Activated CD8-positive, alpha-beta memory T cell treated with anti-CD3 and anti-CD28 coated beads, Interleukin-2, amount 50 U/mL, for 24 hours (primary cell): Measurements from ENCODE around the gene PANK4.

Experiments used
- DNase-seq: peaks from one replicate; pipeline ENCODE4 v3.0.0-alpha.2; 2020; ENCODE audit errors: extremely low read depth

Gene PANK4

GRCh38 chr1:2497891-2498290 is 28.5 kb downstream of the PANK4 start:
- no peak for DNase-seq

- no peak for DNase-seq
Measured at GRCh38 chr1:2496746-2497145, 29.6 kb downstream of the PANK4 start.

GRCh38 chr1:2496087-2496622 is 30.2 kb downstream of the PANK4 start:
- no peak for DNase-seq

- no peak for DNase-seq
Measured at GRCh38 chr1:2495546-2495945, 30.9 kb downstream of the PANK4 start.

GRCh38 chr1:2495026-2495425 is 31.4 kb downstream of the PANK4 start:
- no peak for DNase-seq

- no peak for DNase-seq
Measured at GRCh38 chr1:2494323-2494693, 32.1 kb downstream of the PANK4 start.

GRCh38 chr1:2493691-2494322 is 32.6 kb downstream of the PANK4 start:
- DNase-seq: no peak

- DNase-seq: no peak
Measured at GRCh38 chr1:2493218-2493617, 33.2 kb downstream of the PANK4 start.

GRCh38 chr1:2492091-2492490 is 34.3 kb downstream of the PANK4 start:
- no peak for DNase-seq

GRCh38 chr1:2489615-2490014 is 36.8 kb downstream of the PANK4 start:
- DNase-seq: no peak

- DNase-seq: no peak
Measured at GRCh38 chr1:2488688-2489087, 37.7 kb downstream of the PANK4 start.

- DNase-seq: no peak
Measured at GRCh38 chr1:2486558-2486957, 39.8 kb downstream of the PANK4 start.

- DNase-seq: no peak
Measured at GRCh38 chr1:2486041-2486440, 40.4 kb downstream of the PANK4 start.

GRCh38 chr1:2483970-2484369 is 42.4 kb downstream of the PANK4 start:
- no peak for DNase-seq

- no peak for DNase-seq
Measured at GRCh38 chr1:2483026-2483425, 43.4 kb downstream of the PANK4 start.

GRCh38 chr1:2482588-2482987 is 43.8 kb downstream of the PANK4 start:
- no peak for DNase-seq

GRCh38 chr1:2481885-2482284 is 44.5 kb downstream of the PANK4 start:
- DNase-seq: no peak

GRCh38 chr1:2480986-2481364 is 45.4 kb downstream of the PANK4 start:
- DNase-seq: no peak

- DNase-seq: no peak
Measured at GRCh38 chr1:2480236-2480985, 46.0 kb downstream of the PANK4 start.

- no peak for DNase-seq
Measured at GRCh38 chr1:2479618-2480017, 46.8 kb downstream of the PANK4 start.

- no peak for DNase-seq
Measured at GRCh38 chr1:2479186-2479585, 47.2 kb downstream of the PANK4 start.

- DNase-seq: no peak
Measured at GRCh38 chr1:2477791-2478499, 48.5 kb downstream of the PANK4 start.

GRCh38 chr1:2477309-2477708 is 49.1 kb downstream of the PANK4 start:
- no peak for DNase-seq
